BE2C (cell line): ENCODE measurements around the gene CHRNE.

Source experiments
- DNase-seq: peaks from one replicate; pipeline ENCODE4 v3.0.0-alpha.2; 2020
- H3K27me3 ChIP-seq: fragments of 250-450 bp; sonication (Bioruptor Pico); 2 replicates; pipeline ENCODE4 v1.5.1; 2020; ENCODE audit warnings: mild to moderate bottlenecking
- H3K36me3 ChIP-seq: fragments of 250-450 bp; sonication (Bioruptor Pico); 2 replicates; pipeline ENCODE4 v1.5.1; 2020; ENCODE audit warnings: mild to moderate bottlenecking
- H3K4me1 ChIP-seq: fragments of 250-450 bp; sonication (Bioruptor Pico); 2 replicates; pipeline ENCODE4 v1.5.1; 2020
- H3K4me3 ChIP-seq: 2 replicates; pipeline ENCODE4 v1.5.1; 2011; ENCODE audit warnings: low read depth, low read length
- H3K9me3 ChIP-seq: fragments of 250-450 bp; sonication (Bioruptor Pico); 2 replicates; pipeline ENCODE4 v1.5.1; 2020
- TF ChIP-seq, protein P1 (sequence below): IDR thresholded peaks from 2 replicates; pipeline ENCODE4 v1.5.1; 2012; ENCODE audit warnings: mild to moderate bottlenecking, low read depth, low read length

Gene CHRNE

DNA sequence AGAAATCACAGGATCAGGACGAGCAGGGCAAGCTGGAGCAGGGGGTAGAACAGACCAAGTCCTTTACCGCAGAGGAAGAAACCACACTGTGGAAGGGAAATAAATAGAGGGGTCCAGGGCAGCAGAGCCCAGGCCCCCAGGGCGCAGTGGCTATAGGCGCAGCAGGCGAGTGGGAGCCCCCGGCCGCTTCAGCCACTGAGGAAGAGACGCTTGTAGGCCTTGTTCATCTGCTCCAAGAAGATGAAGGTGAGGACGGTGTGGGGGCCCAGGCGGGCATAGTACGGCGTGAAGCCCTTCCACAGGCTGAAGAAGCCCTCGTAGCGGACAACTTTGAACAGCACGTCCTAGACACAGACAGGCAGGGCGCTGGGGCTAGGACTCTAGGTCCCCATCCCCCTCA, 34.7 kb upstream of the CHRNE start:
- Histone ChIP-seq H3K27me3 (no peaks in the 10 kb centered on the region), H3K36me3 (no peaks in the 10 kb centered on the region; the same call in none of the 2 replicates), H3K4me1 (no peaks in the 10 kb centered on the region), H3K9me3 (no peaks in the 10 kb centered on the region), H3K4me3 (no peak overlapping the region)
- TF ChIP-seq, protein P1, sequence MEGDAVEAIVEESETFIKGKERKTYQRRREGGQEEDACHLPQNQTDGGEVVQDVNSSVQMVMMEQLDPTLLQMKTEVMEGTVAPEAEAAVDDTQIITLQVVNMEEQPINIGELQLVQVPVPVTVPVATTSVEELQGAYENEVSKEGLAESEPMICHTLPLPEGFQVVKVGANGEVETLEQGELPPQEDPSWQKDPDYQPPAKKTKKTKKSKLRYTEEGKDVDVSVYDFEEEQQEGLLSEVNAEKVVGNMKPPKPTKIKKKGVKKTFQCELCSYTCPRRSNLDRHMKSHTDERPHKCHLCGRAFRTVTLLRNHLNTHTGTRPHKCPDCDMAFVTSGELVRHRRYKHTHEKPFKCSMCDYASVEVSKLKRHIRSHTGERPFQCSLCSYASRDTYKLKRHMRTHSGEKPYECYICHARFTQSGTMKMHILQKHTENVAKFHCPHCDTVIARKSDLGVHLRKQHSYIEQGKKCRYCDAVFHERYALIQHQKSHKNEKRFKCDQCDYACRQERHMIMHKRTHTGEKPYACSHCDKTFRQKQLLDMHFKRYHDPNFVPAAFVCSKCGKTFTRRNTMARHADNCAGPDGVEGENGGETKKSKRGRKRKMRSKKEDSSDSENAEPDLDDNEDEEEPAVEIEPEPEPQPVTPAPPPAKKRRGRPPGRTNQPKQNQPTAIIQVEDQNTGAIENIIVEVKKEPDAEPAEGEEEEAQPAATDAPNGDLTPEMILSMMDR = no peak
- DNase-seq = no peak

DNA sequence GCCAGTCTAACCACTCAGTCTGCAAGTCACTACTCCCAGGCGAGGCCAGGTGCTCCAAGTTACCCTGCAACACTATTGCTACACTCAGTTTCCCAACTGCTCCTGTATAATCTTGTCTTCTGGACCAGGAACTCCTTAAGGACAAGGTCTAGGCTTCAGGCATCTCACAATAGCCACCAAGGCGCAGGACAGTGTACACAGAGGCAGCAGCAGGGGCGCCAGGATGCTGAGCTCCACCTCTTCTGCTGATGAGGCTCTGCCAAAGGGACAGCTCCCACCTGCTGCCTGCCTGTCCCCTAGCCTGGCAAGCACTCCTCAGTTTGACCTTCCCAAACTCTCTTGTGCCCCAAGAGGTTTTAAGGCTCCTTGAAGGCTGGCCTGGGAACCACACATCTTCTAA, 33.5 kb upstream of the CHRNE start:
- H3K36me3 ChIP-seq = no peaks in the 10 kb centered on the region; the same call in 1 of the 2 replicates
- no peak overlapping the region for H3K4me3 ChIP-seq
- no peaks in the 10 kb centered on the region for H3K4me1 ChIP-seq
- no peak for DNase-seq
- TF ChIP-seq, protein P1 = no peak
- H3K9me3 ChIP-seq = no peaks in the 10 kb centered on the region
- H3K27me3 ChIP-seq = no peaks in the 10 kb centered on the region

DNA sequence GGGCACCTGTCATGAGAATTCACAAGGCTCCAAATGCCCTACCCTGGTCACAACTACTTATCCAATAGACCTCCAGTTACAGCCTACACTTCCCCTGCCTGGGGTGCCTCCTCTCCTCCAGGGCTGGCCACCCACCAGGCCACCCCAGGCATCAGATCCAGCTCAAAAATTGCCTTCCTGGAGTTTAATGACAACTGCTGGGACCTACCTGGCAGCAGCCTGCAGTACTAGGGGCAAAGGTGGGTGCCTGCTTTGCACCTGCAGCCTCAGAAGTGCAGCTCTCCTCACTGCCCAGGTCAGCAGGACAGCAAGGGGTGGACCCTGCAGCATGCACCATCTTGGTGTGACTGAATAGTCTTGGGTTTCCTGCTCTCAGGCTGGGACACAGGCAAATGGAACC, 32.8 kb upstream of the CHRNE start:
- TF ChIP-seq, protein P1 = no peak

DNA sequence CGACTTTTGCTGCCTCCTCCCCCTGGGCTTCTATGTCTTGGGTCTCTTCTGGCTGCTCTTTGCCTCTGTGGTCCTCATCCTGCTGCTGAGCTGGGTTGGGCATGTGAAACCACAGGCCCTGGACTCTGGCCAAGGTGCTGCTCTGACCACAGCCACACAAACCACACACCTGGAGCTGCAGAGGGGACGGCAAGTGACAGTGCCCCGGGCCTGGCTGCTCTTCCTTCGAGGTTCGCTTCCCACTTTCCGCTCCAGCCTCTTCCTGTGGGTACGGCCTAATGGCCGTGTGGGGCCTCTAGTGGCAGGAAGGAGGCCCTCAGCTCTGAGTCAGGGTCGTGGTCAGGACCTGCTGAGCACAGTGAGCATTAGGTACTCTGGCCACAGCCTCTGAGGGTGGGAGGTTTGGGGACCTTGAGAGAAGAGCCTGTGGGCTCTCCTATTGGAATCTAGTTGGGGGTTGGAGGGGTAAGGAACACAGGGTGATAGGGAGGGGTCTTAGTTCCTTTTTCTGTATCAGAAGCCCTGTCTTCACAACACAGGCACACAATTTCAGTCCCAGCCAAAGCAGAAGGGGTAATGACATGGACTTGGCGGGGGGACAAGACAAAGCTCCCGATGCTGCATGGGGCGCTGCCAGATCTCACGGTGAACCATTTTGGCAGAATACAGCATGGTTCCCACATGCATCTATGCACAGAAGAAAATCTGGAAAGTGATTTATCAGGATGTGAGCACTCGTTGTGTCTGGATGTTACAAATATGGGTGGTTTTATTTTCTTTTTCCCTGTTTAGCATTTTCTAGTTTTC, 31.5 kb upstream of the CHRNE start:
- peak; percentile 37 for DNase-seq
- Histone ChIP-seq H3K9me3 (no peaks in the 10 kb centered on the region), H3K4me1 (no peaks in the 10 kb centered on the region)

More for the DNA sequence above, 32.8 kb upstream of the CHRNE start:
- H3K4me3 ChIP-seq = no peak overlapping the region
- H3K9me3 ChIP-seq = no peaks in the 10 kb centered on the region
- H3K4me1 ChIP-seq = no peaks in the 10 kb centered on the region
- no peak for DNase-seq
- H3K36me3 ChIP-seq = no peaks in the 10 kb centered on the region; the same call in 1 of the 2 replicates
- no peaks in the 10 kb centered on the region for H3K27me3 ChIP-seq

DNA sequence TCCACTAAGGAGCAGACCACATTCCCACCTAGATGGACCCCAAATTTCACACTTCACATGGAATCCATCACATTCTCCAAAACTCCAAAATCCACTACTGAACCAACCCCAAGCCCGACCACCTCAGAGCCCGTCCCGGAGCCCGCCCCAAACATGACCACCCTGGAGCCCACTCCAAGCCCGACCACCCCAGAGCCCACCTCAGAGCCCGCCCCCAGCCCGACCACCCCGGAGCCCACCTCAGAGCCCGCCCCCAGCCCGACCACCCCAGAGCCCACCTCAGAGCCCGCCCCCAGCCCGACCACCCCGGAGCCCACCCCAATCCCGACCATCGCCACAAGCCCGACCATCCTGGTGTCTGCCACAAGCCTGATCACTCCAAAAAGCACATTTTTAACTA, 30.7 kb upstream of the CHRNE start:
- no peaks in the 10 kb centered on the region for H3K9me3 ChIP-seq
- DNase-seq = no peak
- H3K36me3 ChIP-seq = no peaks in the 10 kb centered on the region; the same call in 1 of the 2 replicates
- no peaks in the 10 kb centered on the region for H3K27me3 ChIP-seq
- H3K4me1 ChIP-seq = no peaks in the 10 kb centered on the region
- TF ChIP-seq, protein P1 = no peak
- H3K4me3 ChIP-seq = no peak overlapping the region

More for the DNA sequence above, 31.5 kb upstream of the CHRNE start:
- TF ChIP-seq, protein P1 = peak; percentile 41
- no peak overlapping the region for H3K4me3 ChIP-seq
- H3K36me3 ChIP-seq = no peaks in the 10 kb centered on the region; the same call in 1 of the 2 replicates
- no peaks in the 10 kb centered on the region for H3K27me3 ChIP-seq

DNA sequence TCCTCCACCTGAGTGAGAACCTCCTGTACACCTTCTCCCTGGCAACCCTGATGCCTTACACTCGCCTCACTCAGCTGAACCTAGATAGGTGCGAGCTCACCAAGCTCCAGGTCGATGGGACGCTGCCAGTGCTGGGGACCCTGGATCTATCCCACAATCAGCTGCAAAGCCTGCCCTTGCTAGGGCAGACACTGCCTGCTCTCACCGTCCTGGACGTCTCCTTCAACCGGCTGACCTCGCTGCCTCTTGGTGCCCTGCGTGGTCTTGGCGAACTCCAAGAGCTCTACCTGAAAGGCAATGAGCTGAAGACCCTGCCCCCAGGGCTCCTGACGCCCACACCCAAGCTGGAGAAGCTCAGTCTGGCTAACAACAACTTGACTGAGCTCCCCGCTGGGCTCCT, 29.9 kb upstream of the CHRNE start:
- TF ChIP-seq, protein P1 = no peak
- Histone ChIP-seq H3K4me1 (no peaks in the 10 kb centered on the region), H3K4me3 (no peak overlapping the region), H3K27me3 (no peaks in the 10 kb centered on the region), H3K36me3 (no peaks in the 10 kb centered on the region), H3K9me3 (no peaks in the 10 kb centered on the region)
- no peak for DNase-seq
